MCF 10A (cell line): ENCODE measurements around the gene ABRACL. TPM values are rescaled to one million over a fixed set of nuclear protein-coding genes. Genes with fewer than 3 reads are reported as not detected.
A peak's percentile ranks its signal among the peaks of the same experiment; 100 is the strongest.

Experiments
- Bru-seq: library from RNA; stranded (reverse); fragments of 400-500 nt; gene quantifications from one replicate; lab custom pipeline; 2021; lab: Mats Ljungman, UMichigan
- BruChase-seq, 2 experiments: library from RNA; stranded (reverse); fragments of 400-500 nt; gene quantifications; one replicate each; lab custom pipeline; 2021; lab: Mats Ljungman, UMichigan
- BruUV-seq: library from RNA; stranded (reverse); fragments of 400-500 nt; replicated peaks from 2 replicates; lab custom pipeline; 2021; lab: Mats Ljungman, UMichigan
- CTCF ChIA-PET: fragments of 300-600 bp; sonication (Branson Sonifier 250); formaldehyde crosslinking; extraction: SDS; loops from one replicate; lab custom pipeline; 2021; ENCODE audit warnings: antibody characterized with exemption, inconsistent platforms; lab: Yijun Ruan, JAX
- POLR2A ChIA-PET: fragments of 300-600, 350-650 bp; sonication (Branson Sonifier 250); formaldehyde crosslinking; extraction: SDS; loops from one replicate; lab custom pipeline; 2020; ENCODE audit warnings: antibody characterized with exemption, inconsistent platforms; lab: Yijun Ruan, JAX
- DNase-seq: peaks from one replicate; pipeline ENCODE4 v3.0.0-alpha.2; 2018; ENCODE audit not compliant: unreplicated experiment
- H3K27ac Mint-ChIP-seq: one replicate; pipeline ENCODE4 v1.8.0; 2022; ENCODE audit warnings: mild to moderate bottlenecking, low read depth, mixed read lengths; ENCODE audit not compliant: unreplicated experiment
- H3K27me3 Mint-ChIP-seq: one replicate; pipeline ENCODE4 v1.8.0; 2022; ENCODE audit warnings: mixed read lengths; ENCODE audit not compliant: insufficient read depth, unreplicated experiment
- H3K36me3 Mint-ChIP-seq: one replicate; pipeline ENCODE4 v1.8.0; 2022; ENCODE audit warnings: mild to moderate bottlenecking, moderate library complexity, mixed read lengths; ENCODE audit not compliant: insufficient read depth, unreplicated experiment
- H3K4me1 Mint-ChIP-seq: one replicate; pipeline ENCODE4 v1.8.0; 2022; ENCODE audit warnings: mixed read lengths; ENCODE audit not compliant: insufficient read depth, unreplicated experiment
- H3K4me3 Mint-ChIP-seq: one replicate; pipeline ENCODE4 v1.8.0; 2022; ENCODE audit warnings: mild to moderate bottlenecking, moderate library complexity, mixed read lengths; ENCODE audit not compliant: unreplicated experiment
- H3K9me3 Mint-ChIP-seq: one replicate; pipeline ENCODE4 v1.8.0; 2022; ENCODE audit warnings: mixed read lengths; ENCODE audit not compliant: unreplicated experiment
- CTCF ChIP-seq: fragments of 200-600 bp; IDR thresholded peaks from one replicate; pipeline ENCODE4 v1.8.0; 2022; ENCODE audit warnings: antibody characterized with exemption, mild to moderate bottlenecking; ENCODE audit not compliant: unreplicated experiment
- intact Hi-C: fragments of 100-400 bp; cut with micrococcal nuclease; formaldehyde crosslinking; loops from 2 replicates; pipeline ENCODE4 v1.14.1; 2022
- long read RNA-seq: library from polyadenylated mRNA; stranded (forward); transcript quantifications from one replicate; pipeline ENCODE4 v2.0.0, GENCODE V29; 2022
- total RNA-seq: library from RNA; stranded (reverse); gene quantifications from 2 replicates; pipeline ENCODE4 v1.2.3, GENCODE V29; 2022

Gene ABRACL
- total RNA-seq (24.0 and 36.8 TPM in 2 replicates), Bru-seq, nascent RNA (percentile 68 among the genes with signal in this experiment), BruChase-seq, experiment 1, labeled RNA remaining after a 6-hour chase (percentile 78 among the genes with signal in this experiment), BruChase-seq, experiment 2, labeled RNA remaining after a 2-hour chase (percentile 62 among the genes with signal in this experiment)
- long read RNA-seq, transcript ABRACL-201 (3 exons, 845 nt) = major isoform, 34 of 34 reads
- long read RNA-seq, partial matches to known transcripts = 0 of 34 reads
- long read RNA-seq, other reads (novel, unspliced or antisense) = 0 of 34 reads

GRCh38 chr6:139028658-139029469, at the start of gene ABRACL:
TSS of gene ABRACL (plus strand) at chr6:139028745. CDS start at chr6:139034161, 5,416 bp downstream.
- ChIA-PET CTCF (interaction anchor here (0.6 kb wide), 1 partner anchor 20 kb away, joined by 3 read pairs; no protein-coding TSS in a partner anchor), POLR2A (interaction anchor here (1.1 to 2.2 kb wide), 4 partner anchors 42 to 140 kb away, joined by 3 to 8 read pairs (median 4); no protein-coding TSS in a partner anchor)
- Mint-ChIP-seq H3K36me3 (peaks cover 4% of the 10 kb centered on the region), H3K4me1 (peaks cover 24% of the 10 kb centered on the region), H3K27me3 (no peaks in the 10 kb centered on the region), H3K9me3 (no peaks in the 10 kb centered on the region), H3K27ac (peak within 1 kb of the TSS; percentile 52), H3K4me3 (no peak within 1 kb of the TSS)
- intact Hi-C loops = loop anchor here (1.0 to 5.0 kb wide), 2 partner anchors 42 to 106 kb away; partner anchors contain the start of genes HECA and REPS1
- no TSS peak for BruUV-seq
- TF ChIP-seq CTCF = no peak
- DNase-seq = peak; percentile 26

- CTCF ChIA-PET = interaction anchor here (0.8 to 1.0 kb wide), 2 partner anchors 24 to 166 kb away, joined by 3 read pairs; no protein-coding TSS in a partner anchor
- H3K27me3 Mint-ChIP-seq = no peaks in the 10 kb centered on the region
- POLR2A ChIA-PET = no interaction called here
- peak overlapping the region; percentile 6 for H3K27ac Mint-ChIP-seq
- H3K4me3 Mint-ChIP-seq = no peak overlapping the region
- no peaks in the 10 kb centered on the region for H3K9me3 Mint-ChIP-seq
- BruUV-seq = no TSS peak
- peak; percentile 42 for DNase-seq
- H3K4me1 Mint-ChIP-seq = peaks cover 28% of the 10 kb centered on the region
- no peaks in the 10 kb centered on the region for H3K36me3 Mint-ChIP-seq
- TF ChIP-seq CTCF = no peak
- intact Hi-C loops = no loop called here
Observed at GRCh38 chr6:138979365-138979764, 49.2 kb upstream of the ABRACL start.

- H3K36me3 Mint-ChIP-seq = no peaks in the 10 kb centered on the region
- H3K9me3 Mint-ChIP-seq = no peaks in the 10 kb centered on the region
- ChIA-PET POLR2A (no interaction called here), CTCF (interaction anchor here (1.0 kb wide), 1 partner anchor 165 kb away, joined by 3 read pairs; no protein-coding TSS in a partner anchor)
- TF ChIP-seq CTCF = no peak
- peak overlapping the region; percentile 6 for H3K27ac Mint-ChIP-seq
- DNase-seq = no peak
- H3K27me3 Mint-ChIP-seq = no peaks in the 10 kb centered on the region
- H3K4me3 Mint-ChIP-seq = no peak overlapping the region
- BruUV-seq = no TSS peak
- H3K4me1 Mint-ChIP-seq = peaks cover 24% of the 10 kb centered on the region
- intact Hi-C loops = loop anchor here (10.0 kb wide), 1 partner anchor 385 kb away; no protein-coding TSS in a partner anchor
Observed at GRCh38 chr6:138979813-138980668, 48.5 kb upstream of the ABRACL start.
